K562 (cell line): ENCODE results near the gene NONO.

Experiments used
- NCOA1 ChIP-seq: fragments of 450-650 bp; IDR thresholded peaks from 2 replicates; pipeline ENCODE4 v1.6.1; 2016; ENCODE audit warnings: low read depth
- PREB ChIP-seq: sonication (generic); formaldehyde crosslinking; IDR thresholded peaks from 2 replicates; pipeline ENCODE4 v1.8.1; 2023; ENCODE audit warnings: mild to moderate bottlenecking, missing genetic modification reagents
- SIN3B ChIP-seq: fragments of 450-650 bp; IDR thresholded peaks from 2 replicates; pipeline ENCODE4 v1.6.1; 2017; ENCODE audit warnings: low read depth, mild to moderate bottlenecking, moderate library complexity

- TF ChIP-seq PREB (CRISPR knock-in tag): no peak
- no peak for TF ChIP-seq NCOA1
- no peak for TF ChIP-seq SIN3B
These were observed 13.5 kb upstream of the NONO start for GRCh38 chrX:71269801-71270395.
